SK-MEL-5 (cell line): ENCODE data around the gene AXIN2. TPM values are rescaled to one million over a fixed set of nuclear protein-coding genes. Genes with fewer than 3 reads are reported as not detected.
"Not testable (repeated sequence)": the region's sequence is repeated elsewhere in the genome, so short reads cannot be mapped to it uniquely, and the experiment has no call there.

ENCODE experiments used
- DNase-seq: peaks from one replicate; pipeline ENCODE4 v3.0.0-alpha.2; 2016; ENCODE audit warnings: low read depth, low spot score
- in situ Hi-C: cut with HindIII; loops from 2 replicates; pipeline ENCODE4 v1.10.0; 2016; ENCODE audit warnings: low sequenced_read_pairs, high pct_unique_total_duplicates, low pct_unique_long_range_greater_than_20kb
- total RNA-seq: library from RNA; depleted of rRNA; stranded (reverse); fragments of >200 nt; shearing (Covaris generic); gene quantifications from 2 replicates; pipeline ENCODE4 v1.2.3, GENCODE V29; 2014

The AXIN2 gene
- total RNA-seq, 1 experiment from 2014 or later: 2.0 TPM

GRCh38 chr17:65532101-65532890, 29.2 kb downstream of the AXIN2 start:
- in situ Hi-C loops: no loop called here
- DNase-seq: no peak

DNA sequence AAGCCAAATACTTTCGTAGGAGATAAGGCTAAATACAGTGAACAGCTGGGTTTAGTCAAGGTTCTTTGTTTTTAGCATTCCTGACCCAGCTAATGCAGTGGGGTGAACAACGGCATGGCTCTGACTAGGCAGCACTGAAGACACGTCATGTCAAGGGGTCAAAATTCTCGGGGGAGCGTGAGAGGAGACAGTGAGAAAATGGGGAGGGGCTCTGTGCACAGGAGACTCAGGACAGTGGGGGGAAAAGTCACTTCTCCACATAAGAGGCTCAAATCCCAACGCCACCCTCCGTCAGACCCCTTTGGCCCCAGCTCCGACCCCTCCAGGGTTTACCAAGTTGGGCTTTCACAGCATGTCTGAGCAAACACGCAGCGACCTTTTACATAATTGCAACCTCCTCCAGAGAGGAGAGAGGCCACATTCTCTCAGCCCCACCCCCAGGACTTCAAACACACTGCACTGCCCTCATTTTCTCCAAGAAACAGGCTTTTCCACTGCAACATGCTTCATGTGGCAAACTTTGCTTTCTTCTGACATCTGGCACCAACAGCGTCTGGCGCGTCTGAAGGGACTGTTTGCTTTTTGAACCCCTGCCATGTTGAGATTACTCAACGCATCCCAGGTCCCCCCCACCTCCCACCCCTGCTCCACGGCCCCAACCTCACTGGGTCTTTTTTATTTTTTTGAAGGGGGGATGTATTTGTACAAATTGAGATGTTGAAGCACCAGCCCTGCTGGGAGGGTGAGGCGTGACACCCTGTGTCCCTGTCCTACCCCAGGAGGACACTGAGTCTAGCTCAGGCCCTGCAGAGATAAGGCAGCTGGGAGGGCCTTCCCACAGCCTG, 30.0 kb downstream of the AXIN2 start:
- in situ Hi-C loops: no loop called here
- DNase-seq: no peak

- in situ Hi-C loops: no loop called here
- DNase-seq: no peak
These were observed 30.8 kb downstream of the AXIN2 start for GRCh38 chr17:65530523-65531255.

DNA sequence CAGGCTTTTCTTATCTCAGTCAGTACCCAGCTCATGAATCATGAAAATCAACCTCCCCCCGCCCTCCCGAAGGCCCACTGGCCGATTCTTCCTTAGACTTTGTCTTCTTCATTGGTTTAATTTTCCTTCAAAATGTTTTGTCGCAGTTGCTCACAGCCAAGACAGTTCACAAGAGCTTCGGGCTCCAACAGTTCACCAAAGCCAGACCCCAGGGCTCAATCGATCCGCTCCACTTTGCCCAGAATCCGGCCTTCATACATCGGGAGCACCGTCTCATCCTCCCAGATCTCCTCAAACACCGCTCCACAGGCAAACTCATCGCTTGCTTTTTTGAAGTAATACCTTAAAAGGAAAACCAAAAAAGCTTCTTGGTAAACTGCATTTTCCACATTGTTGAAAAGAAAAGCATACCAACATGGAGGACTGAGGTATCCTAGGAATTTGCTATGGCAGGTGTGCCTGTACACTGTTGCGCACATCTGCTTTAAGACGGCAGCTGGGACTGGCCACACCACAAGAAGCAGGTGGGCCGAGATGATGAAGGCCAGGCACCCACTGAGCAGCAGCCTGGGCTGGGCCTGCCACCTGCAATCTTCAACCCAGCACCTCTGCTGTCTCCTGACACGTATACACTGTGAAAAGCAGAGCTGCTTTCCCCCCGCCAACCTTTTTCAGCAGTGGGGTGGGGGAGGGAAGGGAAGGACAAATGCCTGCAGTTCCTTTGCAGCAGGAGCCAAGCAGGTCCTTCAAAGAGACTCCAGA, 31.5 kb downstream of the AXIN2 start:
- no peak for DNase-seq
- in situ Hi-C loops: no loop called here

GRCh38 chr17:65529040-65529633, 32.3 kb downstream of the AXIN2 start:
- in situ Hi-C loops: no loop called here
- no peak for DNase-seq

GRCh38 chr17:65527857-65528591, 33.4 kb downstream of the AXIN2 start:
- DNase-seq: no peak
- in situ Hi-C loops: no loop called here

GRCh38 chr17:65527381-65527780, 34.1 kb downstream of the AXIN2 start:
- in situ Hi-C loops: no loop called here
- DNase-seq: no peak

- in situ Hi-C loops, DNase-seq: not testable (repeated sequence)
These were observed 34.6 kb downstream of the AXIN2 start for GRCh38 chr17:65526854-65527253.

DNA sequence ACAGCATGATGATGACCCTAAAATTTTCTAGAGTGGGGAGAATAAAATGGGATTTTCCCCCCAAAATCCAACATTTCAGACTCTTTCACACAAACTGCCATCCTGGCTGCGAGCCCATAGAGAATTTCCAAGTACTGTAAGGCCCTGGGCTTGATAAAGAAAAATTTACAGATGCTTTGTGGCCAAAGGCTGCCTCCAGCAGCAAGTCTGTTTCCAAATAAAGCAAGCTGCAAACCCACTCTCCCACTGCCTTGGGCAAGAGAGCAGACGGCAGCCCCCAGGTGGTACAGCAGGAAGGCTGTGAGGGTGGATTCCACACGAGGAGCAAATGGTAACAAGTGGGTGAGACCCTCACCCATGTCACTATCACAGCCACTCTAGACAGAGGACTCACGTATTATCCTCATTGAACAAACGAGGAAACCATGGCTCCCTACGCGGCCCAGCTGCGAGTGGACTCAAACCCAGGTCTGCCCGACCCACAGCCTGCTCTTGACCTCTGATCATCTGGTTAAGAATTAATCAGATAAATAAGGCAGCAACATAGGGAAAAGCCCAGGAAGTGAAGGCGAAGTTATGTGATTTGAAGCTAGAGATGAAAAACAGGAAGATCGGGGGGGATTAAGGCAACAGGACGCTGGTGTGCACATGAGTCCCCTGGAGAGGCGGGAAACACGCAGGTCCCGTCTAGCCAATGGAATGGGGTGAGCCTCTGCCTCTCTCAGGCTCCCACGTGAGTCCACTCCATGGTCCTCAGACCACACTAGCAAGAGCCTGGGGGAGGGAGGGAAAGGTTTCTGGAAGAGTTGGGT, 37.4 kb downstream of the AXIN2 start:
- no peak for DNase-seq
- in situ Hi-C loops: no loop called here

DNA sequence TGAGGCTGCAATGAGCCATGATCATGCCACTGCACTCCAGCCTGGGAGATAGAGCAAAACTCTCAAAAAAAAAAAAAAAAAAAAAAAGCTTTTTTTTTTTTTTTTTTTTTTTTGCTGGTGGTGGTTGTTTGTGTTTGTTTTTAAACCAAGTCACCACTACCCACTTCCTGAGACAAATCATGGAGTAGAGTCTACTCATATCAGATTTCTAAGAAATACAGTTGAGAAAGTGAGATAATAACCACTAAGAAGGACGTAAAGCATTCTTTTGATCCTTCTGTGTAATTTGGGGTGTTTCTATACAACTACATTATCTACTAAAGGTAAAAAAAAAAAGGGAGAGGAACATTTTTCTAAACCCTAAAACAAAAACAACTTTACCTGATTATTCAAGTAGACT, 38.0 kb downstream of the AXIN2 start:
- in situ Hi-C loops: no loop called here
- DNase-seq: no peak

DNA sequence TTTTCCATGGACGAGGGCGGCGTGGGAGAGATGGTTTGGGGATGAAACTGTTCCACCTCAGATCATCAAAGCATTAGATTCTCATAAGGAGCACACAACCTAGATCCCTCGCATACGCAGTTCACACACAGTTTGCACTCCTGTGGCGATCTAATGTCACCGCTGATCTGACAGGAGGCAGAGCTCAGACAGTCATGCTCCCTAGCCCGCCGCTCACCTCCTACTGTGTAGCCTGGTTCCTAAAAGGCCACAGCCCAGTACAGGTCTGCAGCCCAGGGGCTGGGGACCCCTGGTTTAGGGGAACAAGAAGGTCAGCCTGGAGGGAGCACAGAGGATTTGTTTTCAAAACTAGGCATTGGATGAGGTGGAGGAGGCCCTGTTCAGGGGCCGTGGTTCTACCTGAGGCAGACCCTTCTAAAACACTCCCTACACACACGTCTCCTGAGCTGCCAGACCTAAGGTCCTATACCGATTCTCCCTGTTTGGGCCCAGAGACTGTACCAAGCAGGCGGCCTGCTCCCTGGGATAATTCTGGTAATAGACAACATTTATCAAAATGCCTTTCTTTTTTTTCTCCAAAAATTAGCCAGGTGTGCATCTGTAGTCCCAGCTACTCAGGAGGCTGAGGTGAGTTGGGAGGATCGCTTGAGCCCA, 38.6 kb downstream of the AXIN2 start:
- in situ Hi-C loops: no loop called here
- no peak for DNase-seq

GRCh38 chr17:65519462-65519861, 42.0 kb downstream of the AXIN2 start:
- no peak for DNase-seq
- in situ Hi-C loops: no loop called here

DNA sequence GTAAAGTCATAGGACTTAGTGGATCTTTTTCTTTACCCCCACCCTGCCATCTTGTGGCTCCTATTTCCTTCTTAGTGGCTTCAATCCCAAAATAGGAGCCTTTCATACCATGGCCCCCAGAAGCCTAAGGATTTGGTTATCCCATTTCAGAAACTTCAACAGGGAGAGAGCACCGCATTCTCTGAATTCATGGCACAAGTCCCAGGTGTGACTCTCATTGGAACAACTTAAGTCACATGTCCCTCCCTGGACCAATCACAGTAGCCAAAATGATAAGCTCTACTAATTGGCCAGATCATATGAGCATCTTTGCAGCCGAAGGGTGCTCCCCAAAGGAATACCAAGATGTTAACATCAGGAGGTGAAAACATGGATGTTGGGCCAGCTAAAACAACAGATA, 43.2 kb downstream of the AXIN2 start:
- in situ Hi-C loops: no loop called here
- no peak for DNase-seq

DNA sequence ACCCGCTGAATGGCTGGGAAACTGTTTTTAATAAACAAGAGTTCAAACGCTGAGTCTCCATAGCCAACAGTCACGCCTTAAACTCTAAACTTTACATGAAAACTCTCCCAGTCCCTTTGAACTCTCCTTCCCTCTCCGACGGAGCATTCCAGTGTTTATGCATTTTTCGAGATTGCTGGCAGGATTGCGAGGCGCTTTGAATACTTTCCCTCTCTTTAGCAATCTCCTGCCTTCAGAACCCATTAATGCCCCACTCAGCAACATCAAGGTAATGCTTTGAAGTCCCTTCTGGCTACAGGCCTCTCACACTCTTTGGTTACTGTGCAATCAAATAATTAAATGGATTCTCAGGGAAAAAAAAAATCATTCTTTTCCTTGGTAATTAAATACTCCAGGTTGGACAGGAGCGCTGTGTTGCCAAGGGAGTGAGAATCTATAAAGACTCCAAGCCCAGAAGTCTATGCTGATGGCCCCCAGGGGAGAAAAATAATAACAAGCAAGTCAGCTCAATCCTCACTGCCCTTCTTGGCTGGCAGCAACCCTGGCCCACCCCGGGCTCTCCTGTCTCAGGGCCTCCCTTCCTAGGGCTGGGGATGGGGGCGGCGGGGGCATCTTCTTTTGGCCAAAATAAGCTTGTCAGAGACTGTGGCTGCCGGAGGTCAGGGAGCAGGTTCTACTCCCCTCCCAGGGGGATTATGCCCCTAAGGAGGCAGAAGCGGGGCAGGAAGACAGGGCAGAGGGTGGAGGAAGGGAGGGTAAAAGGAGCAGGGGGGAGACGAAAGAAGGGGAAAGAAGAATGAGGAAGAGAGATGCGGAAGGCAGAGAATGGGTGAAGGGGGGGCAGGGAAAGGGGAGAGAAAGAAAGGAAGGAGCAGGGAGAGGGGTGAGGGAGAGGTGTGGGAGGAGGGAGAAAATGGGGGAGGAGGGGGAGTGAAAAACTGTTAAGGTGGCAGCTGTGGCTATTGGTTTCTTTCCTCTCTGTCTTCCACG, 45.2 kb downstream of the AXIN2 start:
- no peak for DNase-seq
- in situ Hi-C loops: no loop called here
